Lower leg skin (tissue), 4 donors: Measurements from ENCODE around the gene TAF3. TPM values are rescaled to one million over a fixed set of nuclear protein-coding genes. Genes with fewer than 3 reads are reported as not detected.

Experiments
- DNase-seq, 2 donors: peaks; one replicate each; pipeline ENCODE4 v3.0.0-alpha.2; 2019; ENCODE audit warnings: low spot score in 2 of 2
- H3K4me3 ChIP-seq: fragments of 200-600 bp; sonication (generic); 2 replicates; pipeline ENCODE4 v1.5.1; 2017; ENCODE audit warnings: mild to moderate bottlenecking, low read depth; ENCODE audit not compliant: poor library complexity, severe bottlenecking
- POLR2A ChIP-seq, 2 donors: fragments of 450-650 bp; IDR thresholded peaks; one replicate each; pipeline ENCODE4 v1.6.1; 2016 to 2017; ENCODE audit warnings: antibody characterized with exemption in 2 of 2, mild to moderate bottlenecking in 1 of 2, moderate library complexity in 1 of 2
- WGBS, 2 donors: methylation state at CpG; one replicate each; pipeline ENCODE4 v1.1.5; 2018; 5-methylcytosine and 5-hydroxymethylcytosine counted together
- intact Hi-C: fragments of 100-400 bp; cut with DNase I; formaldehyde crosslinking; loops from one replicate; pipeline ENCODE4 v1.15.0; 2023; ENCODE audit warnings: low total_unique reads
- total RNA-seq, 4 donors: library from RNA; depleted of rRNA; stranded (reverse); fragments of >200 nt; gene quantifications; one replicate each; pipeline ENCODE4 v1.1.0, GENCODE V29; 2016
- TF ChIP-seq, protein P1 (sequence below), 3 donors: fragments of 450-650 bp; IDR thresholded peaks; one replicate each; pipeline ENCODE4 v1.5.1; 2016; ENCODE audit warnings: antibody characterized with exemption in 3 of 3, mild to moderate bottlenecking in 3 of 3, moderate library complexity in 2 of 3

The TAF3 gene
- total RNA-seq, 4 donors from 2014 or later, result 5.0 to 8.3 (median 7.7) TPM

DNA sequence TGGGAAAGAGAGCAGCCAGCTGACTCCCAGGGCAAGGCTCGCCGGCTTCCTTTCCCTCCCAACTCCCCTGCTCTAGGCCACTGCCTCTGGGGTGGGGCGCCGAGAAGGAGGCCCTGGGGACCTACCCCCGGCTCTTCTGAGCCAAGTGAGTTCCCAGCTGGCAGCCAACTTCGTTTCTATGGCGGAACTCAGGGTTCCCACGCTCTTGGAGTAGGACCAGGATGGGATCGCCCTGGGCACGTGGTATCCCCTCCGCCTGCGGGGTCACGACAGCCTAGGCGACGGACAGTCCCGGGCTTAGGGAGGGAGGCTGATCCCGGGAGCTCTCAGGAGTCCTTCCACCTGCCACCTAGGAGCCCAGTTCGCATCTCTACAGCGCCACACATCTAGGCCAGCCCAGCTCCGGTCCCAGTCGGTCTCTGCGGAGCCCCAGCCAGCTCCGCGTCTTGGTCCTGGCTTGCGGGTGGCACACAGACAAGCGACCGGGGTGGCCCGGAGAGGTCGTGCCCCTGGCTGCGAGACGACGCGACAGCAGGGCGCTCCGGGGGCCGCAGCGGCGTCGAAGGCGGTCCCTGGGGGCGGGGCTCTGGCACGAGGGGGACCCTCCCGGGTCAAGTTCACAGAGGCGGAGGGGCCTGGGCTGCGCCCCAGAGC, 215.6 kb downstream of the TAF3 start:
- peak overlapping the region; percentile 1 for H3K4me3 ChIP-seq
- 4 to 8% methylated on average over 22 to 34 of the region's 45 CpGs for WGBS, 2 donors
- intact Hi-C loops, result no loop called here
- DNase-seq, result peak in 1 of 2 donors; percentile 84
- TF ChIP-seq, protein P1, sequence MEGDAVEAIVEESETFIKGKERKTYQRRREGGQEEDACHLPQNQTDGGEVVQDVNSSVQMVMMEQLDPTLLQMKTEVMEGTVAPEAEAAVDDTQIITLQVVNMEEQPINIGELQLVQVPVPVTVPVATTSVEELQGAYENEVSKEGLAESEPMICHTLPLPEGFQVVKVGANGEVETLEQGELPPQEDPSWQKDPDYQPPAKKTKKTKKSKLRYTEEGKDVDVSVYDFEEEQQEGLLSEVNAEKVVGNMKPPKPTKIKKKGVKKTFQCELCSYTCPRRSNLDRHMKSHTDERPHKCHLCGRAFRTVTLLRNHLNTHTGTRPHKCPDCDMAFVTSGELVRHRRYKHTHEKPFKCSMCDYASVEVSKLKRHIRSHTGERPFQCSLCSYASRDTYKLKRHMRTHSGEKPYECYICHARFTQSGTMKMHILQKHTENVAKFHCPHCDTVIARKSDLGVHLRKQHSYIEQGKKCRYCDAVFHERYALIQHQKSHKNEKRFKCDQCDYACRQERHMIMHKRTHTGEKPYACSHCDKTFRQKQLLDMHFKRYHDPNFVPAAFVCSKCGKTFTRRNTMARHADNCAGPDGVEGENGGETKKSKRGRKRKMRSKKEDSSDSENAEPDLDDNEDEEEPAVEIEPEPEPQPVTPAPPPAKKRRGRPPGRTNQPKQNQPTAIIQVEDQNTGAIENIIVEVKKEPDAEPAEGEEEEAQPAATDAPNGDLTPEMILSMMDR (IDR thresholded peaks at IDR 0.05), result no peak
- TF ChIP-seq POLR2A (IDR thresholded peaks at IDR 0.05), result no peak

- 5 to 11% methylated on average over 32 to 34 of the region's 37 CpGs for WGBS, 2 donors
- intact Hi-C loops, result no loop called here
- TF ChIP-seq POLR2A (IDR thresholded peaks at IDR 0.05), result no peak
- TF ChIP-seq, protein P1 (IDR thresholded peaks at IDR 0.05), result no peak
- no peak for DNase-seq
- peak overlapping the region; percentile 1 for H3K4me3 ChIP-seq
Observed at GRCh38 chr10:8034466-8035005, 216.2 kb downstream of the TAF3 start.

- no peak overlapping the region for H3K4me3 ChIP-seq
- peak in 1 of 2 donors; percentile 78 for DNase-seq
- WGBS, 2 donors, result 12 to 17% methylated on average over 26 to 32 of the region's 32 CpGs
- TF ChIP-seq, protein P1 (IDR thresholded peaks at IDR 0.05), result no peak
- no peak for TF ChIP-seq POLR2A (IDR thresholded peaks at IDR 0.05)
- intact Hi-C loops, result no loop called here
Observed at GRCh38 chr10:8035006-8035640, 216.8 kb downstream of the TAF3 start.

GRCh38 chr10:8035641-8036470, 217.6 kb downstream of the TAF3 start:
- DNase-seq, result peak in 1 of 2 donors; percentile 67
- TF ChIP-seq POLR2A (IDR thresholded peaks at IDR 0.05), result no peak
- TF ChIP-seq, protein P1 (IDR thresholded peaks at IDR 0.05), result no peak

GRCh38 chr10:8036506-8037198, 218.3 kb downstream of the TAF3 start:
- intact Hi-C loops, result no loop called here
- TF ChIP-seq, protein P1 (IDR thresholded peaks at IDR 0.05), result no peak
- no peak for TF ChIP-seq POLR2A (IDR thresholded peaks at IDR 0.05)
- WGBS, 2 donors, result 11 to 12% methylated on average over 18 of the region's 18 CpGs
- H3K4me3 ChIP-seq, result no peak overlapping the region
- DNase-seq, result peak in 1 of 2 donors; percentile 32

More at GRCh38 chr10:8035641-8036470, 217.6 kb downstream of the TAF3 start:
- intact Hi-C loops, result no loop called here
- no peak overlapping the region for H3K4me3 ChIP-seq
- 7 to 11% methylated on average over 46 to 47 of the region's 47 CpGs for WGBS, 2 donors
